Muscle of leg (tissue), 11 donors: ENCODE data around the gene NCOR2. TPM values are rescaled to one million over a fixed set of nuclear protein-coding genes. Genes with fewer than 3 reads are reported as not detected.
A peak's percentile ranks its signal among the peaks of the same experiment; 100 is the strongest.

ENCODE experiments used
- DNase-seq: peaks from one replicate; pipeline ENCODE4 v3.0.0; 2013
- H3K27ac ChIP-seq: one replicate; pipeline ENCODE4 v1.5.1; 2013; ENCODE audit warnings: mild to moderate bottlenecking, low read length, control low read depth
- H3K27me3 ChIP-seq: one replicate; pipeline ENCODE4 v1.6.1; 2013; ENCODE audit warnings: low read length; ENCODE audit not compliant: control insufficient read depth, insufficient read depth
- H3K36me3 ChIP-seq: one replicate; pipeline ENCODE4 v1.6.1; 2013; ENCODE audit warnings: low read length; ENCODE audit not compliant: control insufficient read depth, insufficient read depth
- H3K4me1 ChIP-seq: one replicate; pipeline ENCODE4 v1.6.1; 2013; ENCODE audit warnings: low read length; ENCODE audit not compliant: control insufficient read depth, insufficient read depth
- H3K4me3 ChIP-seq: one replicate; pipeline ENCODE4 v1.5.1; 2013; ENCODE audit warnings: low read length, control low read depth
- H3K9me3 ChIP-seq: replicated peaks from 2 replicates; pipeline ENCODE4 v1.6.1; 2013; ENCODE audit warnings: low read depth, low read length; ENCODE audit not compliant: control insufficient read depth
- WGBS: methylation state at CpG from one replicate; pipeline ENCODE4 v1.1.5; 2013; ENCODE audit warnings: missing lambda C conversion rate; ENCODE audit not compliant: insufficient coverage; 5-methylcytosine and 5-hydroxymethylcytosine counted together
- polyA plus RNA-seq, 8 donors: library from polyadenylated mRNA; unstranded; fragments of 120-200 nt; gene quantifications; one replicate each; pipeline versions ENCODE4 v1.2.1 to v1.2.3, GENCODE V29; 2013; ENCODE audit warnings: inconsistent platforms in 1 of 8, low replicate concordance in 1 of 8; ENCODE audit not compliant: insufficient read length in 8 of 8, insufficient read depth in 1 of 8
- total RNA-seq: library from RNA; stranded (reverse); fragments of 120-200 nt; gene quantifications from one replicate; pipeline ENCODE4 v1.2.4, GENCODE V29; 2013

The NCOR2 gene
- total and polyA plus RNA-seq, 9 donors: 48.1 to 137 (median 115) TPM

DNA sequence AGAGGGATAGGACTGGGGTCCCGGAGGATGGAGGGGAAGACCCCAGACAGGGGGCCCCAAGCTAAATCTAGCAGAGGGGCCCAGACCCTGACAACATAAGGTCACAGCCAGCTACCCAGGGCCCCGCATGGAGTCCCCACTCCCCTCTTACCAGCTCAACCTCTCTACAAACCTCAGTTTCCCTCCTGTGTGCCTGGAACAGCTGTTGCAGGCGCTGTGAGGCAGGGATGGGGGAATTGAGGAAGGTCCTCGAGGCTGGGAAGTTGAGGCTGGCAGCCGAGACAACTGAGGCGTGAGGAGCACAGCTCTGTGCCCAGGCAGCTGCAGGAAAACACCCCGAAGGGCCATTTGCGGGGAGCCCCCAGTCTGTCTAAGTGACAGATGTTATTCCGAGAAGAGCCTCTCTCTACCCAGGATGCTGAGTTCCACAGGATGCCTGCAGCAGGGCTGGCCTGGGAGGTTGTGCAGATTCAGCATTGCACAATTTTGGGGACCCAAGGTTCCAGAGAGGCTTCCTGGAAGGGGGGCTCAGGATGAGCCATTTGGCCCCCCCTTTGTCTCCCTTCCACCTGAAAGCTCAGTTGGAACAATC is 42.7 kb upstream of the NCOR2 start:
- Histone ChIP-seq H3K36me3 (no peaks in the 10 kb centered on the region), H3K27me3 (peaks cover 1% of the 10 kb centered on the region), H3K27ac (no peak overlapping the region), H3K4me1 (peaks cover 32% of the 10 kb centered on the region), H3K9me3 (peaks cover 11% of the 10 kb centered on the region), H3K4me3 (no peak overlapping the region)
- no peak for DNase-seq
- whole genome bisulfite sequencing: 70% methylated on average over 6 of the region's 9 CpGs

DNA sequence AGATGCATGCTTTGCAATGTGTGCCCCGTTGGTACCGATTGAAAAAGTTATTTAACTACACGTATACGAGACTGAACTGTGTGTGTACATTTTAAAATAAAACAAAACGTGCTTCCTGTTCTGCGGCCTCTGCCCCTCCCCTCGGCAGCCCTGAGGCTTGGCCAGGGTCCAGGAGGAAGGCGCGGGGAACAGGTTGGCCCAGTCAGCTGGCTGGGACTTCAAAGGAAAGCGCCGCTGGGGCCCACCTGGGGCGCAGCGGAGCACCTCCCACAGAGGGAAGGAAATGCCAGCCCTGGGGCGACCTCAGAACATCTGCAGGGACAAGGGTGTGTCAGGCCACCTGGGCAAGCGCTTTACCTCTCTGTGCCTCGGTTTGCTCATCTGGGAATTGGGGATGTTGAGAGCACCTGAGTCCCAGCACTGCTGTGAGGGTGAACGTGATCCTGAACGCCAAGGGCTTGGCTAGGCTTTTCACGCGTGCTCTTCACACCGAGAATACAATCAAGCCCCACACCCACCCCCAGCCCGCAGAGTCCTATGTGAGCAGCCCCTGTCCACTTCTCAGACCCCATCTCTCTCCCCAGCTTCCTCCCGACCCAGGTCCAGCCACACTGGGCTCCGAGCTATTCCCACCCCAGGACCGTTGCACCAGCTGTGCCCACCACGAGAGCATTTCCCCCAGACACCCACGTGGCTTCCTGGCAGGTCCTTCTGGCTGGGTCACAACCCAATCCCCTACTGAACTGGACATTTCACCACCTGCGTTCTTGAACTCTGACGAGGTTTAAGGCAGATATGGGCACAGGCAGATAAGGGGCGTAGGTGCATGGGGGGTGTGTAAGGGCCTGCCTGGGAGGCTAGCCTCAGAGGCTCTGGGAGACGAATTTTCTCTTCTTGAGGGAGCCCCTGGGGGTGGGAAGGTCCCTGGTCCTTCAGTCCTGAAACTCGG is 41.9 kb upstream of the NCOR2 start:
- 24% methylated on average over 25 of the region's 32 CpGs for WGBS
- peaks cover 8% of the 10 kb centered on the region for H3K9me3 ChIP-seq
- H3K4me1 ChIP-seq: peaks cover 37% of the 10 kb centered on the region
- DNase-seq: peak; percentile 77
- H3K4me3 ChIP-seq: no peak overlapping the region
- no peaks in the 10 kb centered on the region for H3K27me3 ChIP-seq
- no peaks in the 10 kb centered on the region for H3K36me3 ChIP-seq
- H3K27ac ChIP-seq: no peak overlapping the region

DNA sequence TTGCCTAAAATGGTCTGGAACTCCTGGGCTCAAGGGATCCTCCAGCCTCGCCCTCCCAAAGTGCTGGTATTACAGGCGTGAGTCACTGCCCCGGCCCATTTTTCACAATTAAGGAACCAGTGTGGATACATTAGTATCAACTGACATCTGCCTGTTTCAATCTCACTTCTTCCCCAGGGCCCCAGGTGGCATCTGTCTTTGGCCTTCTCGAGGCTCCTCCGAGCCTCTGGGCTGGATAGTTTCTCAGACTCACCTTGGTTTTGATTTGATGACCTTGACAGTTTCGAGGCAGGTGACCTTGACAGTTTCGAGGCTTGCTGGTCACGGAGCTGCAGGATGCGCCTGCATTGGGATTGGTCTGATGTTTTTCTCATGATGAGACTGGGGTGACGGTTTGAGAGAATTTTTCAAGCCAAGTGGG is 41.0 kb upstream of the NCOR2 start:
- Histone ChIP-seq H3K27ac (no peak overlapping the region), H3K36me3 (no peaks in the 10 kb centered on the region), H3K27me3 (no peaks in the 10 kb centered on the region), H3K9me3 (peaks cover 5% of the 10 kb centered on the region), H3K4me1 (peaks cover 46% of the 10 kb centered on the region), H3K4me3 (no peak overlapping the region)
- 80% methylated on average over 10 of the region's 10 CpGs for WGBS
- no peak for DNase-seq

DNA sequence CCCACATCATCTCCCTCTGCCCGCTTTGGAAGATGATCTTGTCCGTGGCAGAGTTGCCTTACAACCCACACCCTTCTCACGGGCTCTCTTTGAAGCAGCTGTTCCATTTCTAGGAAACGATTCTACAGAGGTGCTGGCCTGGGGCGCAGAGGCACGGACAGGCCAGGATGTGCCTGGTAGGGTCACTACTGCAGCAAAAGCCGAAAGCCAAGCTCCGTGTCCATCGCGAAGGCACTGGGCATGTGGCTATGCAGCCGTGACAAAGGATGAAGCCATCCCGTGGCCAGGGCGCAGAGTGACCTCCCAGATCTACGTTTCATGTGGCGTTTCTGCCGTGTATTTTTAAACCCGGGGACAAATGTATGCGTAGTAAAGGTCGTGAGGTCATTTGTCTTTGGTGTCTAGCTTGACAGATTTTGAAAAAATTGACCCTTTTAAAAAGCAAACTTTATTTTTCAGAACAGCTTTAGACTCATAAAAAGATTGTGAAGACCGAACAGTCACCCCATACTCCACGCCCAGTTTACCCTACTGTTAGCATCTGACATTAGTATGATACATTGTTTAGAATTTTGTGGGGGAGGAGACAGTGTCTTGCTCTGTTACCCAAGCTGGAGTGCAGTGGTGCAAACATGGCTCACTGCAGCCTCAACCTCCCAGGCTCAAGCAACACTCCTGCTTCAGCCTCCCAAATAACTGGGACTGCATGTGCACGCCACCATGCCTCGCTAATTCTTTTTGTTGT is 40.4 kb upstream of the NCOR2 start:
- H3K27ac ChIP-seq: no peak overlapping the region
- no peak overlapping the region for H3K4me3 ChIP-seq
- no peaks in the 10 kb centered on the region for H3K36me3 ChIP-seq
- no peak for DNase-seq
- H3K27me3 ChIP-seq: no peaks in the 10 kb centered on the region
- WGBS: 91% methylated on average over 18 of the region's 23 CpGs
- peaks cover 2% of the 10 kb centered on the region for H3K9me3 ChIP-seq
- H3K4me1 ChIP-seq: peaks cover 52% of the 10 kb centered on the region

DNA sequence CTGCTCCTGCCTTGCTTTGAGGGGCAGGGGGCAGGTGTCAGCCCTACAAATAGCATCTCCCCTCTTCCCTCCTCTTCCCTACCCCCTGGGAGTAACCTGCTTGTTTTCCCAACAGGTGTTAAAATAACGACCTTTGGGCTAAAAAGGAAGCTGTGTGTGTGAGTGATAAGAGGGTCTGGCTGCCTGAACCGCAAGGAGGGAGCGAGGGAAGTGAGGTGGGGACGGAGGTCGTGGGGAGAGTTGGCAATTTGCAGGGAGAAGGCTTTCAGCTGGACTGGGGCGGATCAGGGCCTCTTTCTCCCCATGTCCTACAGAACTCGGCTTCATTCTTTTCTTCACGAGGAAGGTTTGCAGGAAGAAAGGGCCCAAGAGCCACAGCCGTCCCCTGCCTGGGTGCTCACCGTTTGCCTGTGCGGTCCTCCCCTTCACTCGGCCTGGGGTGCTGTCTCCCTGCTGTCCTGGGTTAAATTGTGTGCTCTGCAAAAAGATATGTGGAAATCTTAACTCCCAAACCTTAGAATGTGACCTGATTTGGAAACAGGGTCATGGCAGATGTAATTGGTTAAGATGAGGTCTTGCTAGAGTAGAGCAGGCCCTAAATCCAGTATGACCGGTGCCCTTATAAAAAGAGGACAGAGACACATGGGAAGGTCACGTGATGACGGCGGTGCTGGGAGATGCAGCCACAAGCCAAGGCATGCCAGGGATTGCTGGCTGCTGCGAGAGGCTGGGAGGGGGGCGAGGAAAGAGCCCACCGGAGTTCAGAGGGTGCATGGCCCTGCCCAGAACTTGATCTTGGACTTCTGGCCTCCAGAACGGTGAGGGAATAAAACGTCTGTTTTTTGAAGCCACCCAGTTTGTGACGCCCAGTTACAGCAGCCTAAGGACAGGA is 38.7 kb upstream of the NCOR2 start:
- Histone ChIP-seq H3K4me1 (peaks cover 53% of the 10 kb centered on the region), H3K9me3 (peaks cover 2% of the 10 kb centered on the region), H3K4me3 (no peak overlapping the region), H3K27ac (no peak overlapping the region), H3K27me3 (no peaks in the 10 kb centered on the region), H3K36me3 (no peaks in the 10 kb centered on the region)
- no peak for DNase-seq
- WGBS: 88% methylated on average over 13 of the region's 22 CpGs

DNA sequence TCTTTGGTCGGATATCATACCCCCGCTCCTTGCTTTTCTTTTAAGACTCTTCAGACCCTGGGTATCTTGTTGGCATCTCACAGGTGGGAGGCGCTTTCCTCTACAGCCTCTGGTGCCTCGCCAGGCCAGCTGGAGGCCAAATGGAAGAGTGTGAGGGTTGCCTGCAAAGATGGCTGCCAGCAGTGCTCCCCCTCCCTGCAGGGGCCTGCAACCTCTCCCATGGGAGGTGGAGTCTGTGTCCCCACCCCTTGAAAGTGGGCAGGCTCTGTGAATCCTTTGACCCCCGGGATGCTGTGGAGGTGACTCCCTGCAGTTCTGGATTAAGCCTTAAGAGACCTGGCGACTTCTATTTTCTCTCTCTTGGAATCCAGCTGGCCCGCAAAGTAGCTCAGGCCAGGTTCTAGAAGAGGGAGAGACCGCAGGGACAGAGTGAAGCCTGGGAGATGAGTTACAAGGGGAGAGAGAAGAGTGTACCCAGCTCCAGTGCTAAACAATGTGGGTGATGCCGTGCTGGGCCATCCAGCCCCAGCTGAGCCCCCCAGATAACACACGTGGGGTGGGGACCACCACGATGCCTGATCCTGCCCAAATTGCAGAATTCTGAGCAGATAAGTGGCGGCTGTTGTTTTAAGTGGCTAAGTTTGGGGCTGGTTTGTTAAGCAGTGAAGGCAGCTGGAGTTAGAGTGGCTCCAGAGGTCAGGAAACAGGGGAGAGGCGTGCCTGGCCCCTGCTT is 37.9 kb upstream of the NCOR2 start:
- Histone ChIP-seq H3K4me1 (peaks cover 52% of the 10 kb centered on the region), H3K4me3 (no peak overlapping the region), H3K9me3 (peaks cover 2% of the 10 kb centered on the region), H3K36me3 (no peaks in the 10 kb centered on the region), H3K27ac (no peak overlapping the region), H3K27me3 (no peaks in the 10 kb centered on the region)
- DNase-seq: no peak
- 89% methylated on average over 3 of the region's 13 CpGs for WGBS

DNA sequence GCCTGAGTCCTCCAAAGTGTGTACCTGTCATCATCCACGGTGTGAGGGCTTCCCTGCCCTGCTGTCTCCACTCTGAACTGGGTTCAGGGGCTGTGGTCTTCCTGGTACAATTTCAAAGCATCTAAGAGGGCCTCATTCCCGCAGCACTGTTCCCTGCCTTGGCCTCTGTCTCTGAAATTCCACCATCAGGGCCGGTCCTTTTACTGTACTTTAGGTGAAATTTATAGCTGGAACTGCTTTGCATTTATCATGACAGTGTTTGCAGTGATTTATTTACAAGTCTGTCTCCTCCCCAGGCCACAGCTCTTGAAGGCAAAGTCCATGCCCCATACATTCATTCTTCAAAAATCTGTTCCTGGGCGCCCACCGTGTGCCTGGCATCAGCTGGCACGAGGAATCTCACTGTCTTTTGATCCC is 36.9 kb upstream of the NCOR2 start:
- WGBS: 25% methylated on average over 1 of the region's 6 CpGs

DNA sequence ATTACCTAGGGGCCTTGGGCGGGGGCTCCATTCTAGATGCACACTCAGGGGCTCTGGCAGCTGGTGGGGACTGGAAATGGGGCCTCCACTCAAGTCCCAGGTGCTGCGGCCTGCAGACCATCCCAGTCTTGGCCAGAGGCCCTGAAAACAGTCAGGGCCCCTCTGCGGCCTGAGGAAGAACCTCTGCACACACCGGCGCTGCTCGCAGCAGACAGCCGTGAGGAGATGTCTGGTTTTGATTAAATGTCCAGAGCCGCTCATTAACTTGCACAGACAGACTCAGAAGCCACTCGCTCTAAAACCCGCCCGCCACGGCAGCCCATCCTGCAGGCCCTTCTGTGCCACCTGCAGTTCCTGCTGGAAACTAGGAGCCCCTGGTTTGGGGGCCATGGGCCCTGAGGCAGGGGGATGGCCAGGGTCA is 36.4 kb upstream of the NCOR2 start:
- H3K27me3 ChIP-seq: no peaks in the 10 kb centered on the region
- peaks cover 5% of the 10 kb centered on the region for H3K9me3 ChIP-seq
- H3K4me1 ChIP-seq: peaks cover 37% of the 10 kb centered on the region
- H3K36me3 ChIP-seq: no peaks in the 10 kb centered on the region
- H3K4me3 ChIP-seq: no peak overlapping the region
- WGBS: 33% methylated on average over 9 of the region's 12 CpGs
- peak overlapping the region; percentile 42 for H3K27ac ChIP-seq
- DNase-seq: peak; percentile 77

More for the DNA sequence above, 36.9 kb upstream of the NCOR2 start:
- peaks cover 42% of the 10 kb centered on the region for H3K4me1 ChIP-seq
- DNase-seq: no peak
- H3K27me3 ChIP-seq: no peaks in the 10 kb centered on the region
- no peaks in the 10 kb centered on the region for H3K36me3 ChIP-seq
- peaks cover 5% of the 10 kb centered on the region for H3K9me3 ChIP-seq
- peak overlapping the region; percentile 42 for H3K27ac ChIP-seq
- no peak overlapping the region for H3K4me3 ChIP-seq

DNA sequence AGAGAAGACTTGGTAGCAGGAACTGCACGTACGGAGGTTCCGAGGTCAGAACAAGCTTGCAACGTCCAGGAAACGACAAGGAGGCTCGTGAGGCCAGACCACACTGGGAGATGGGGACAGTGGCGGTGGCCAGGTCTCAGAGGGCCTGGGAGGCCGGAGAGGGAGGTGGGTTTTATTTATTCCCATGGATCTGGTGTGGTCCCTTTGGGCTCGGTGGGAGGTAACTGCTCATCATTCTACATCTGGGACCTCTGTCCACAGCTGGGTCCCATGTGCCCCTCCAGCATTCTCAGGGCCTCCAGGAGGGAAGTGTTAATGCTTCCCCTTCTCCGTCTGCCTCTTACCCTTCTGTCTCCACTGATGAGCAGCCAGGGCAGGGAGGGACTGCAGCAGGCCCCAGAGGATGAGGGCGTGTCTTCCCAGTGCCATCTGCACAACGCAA is 35.7 kb upstream of the NCOR2 start:
- Histone ChIP-seq H3K27ac (peak overlapping the region; percentile 32), H3K36me3 (no peaks in the 10 kb centered on the region), H3K4me3 (no peak overlapping the region), H3K27me3 (no peaks in the 10 kb centered on the region), H3K9me3 (peaks cover 5% of the 10 kb centered on the region), H3K4me1 (peaks cover 30% of the 10 kb centered on the region)
- 37% methylated on average over 11 of the region's 12 CpGs for WGBS
- DNase-seq: peak; percentile 52
